Islet precursor cell (in vitro differentiated cells): ENCODE results near the gene P2RX3.
"Not testable (repeated sequence)": the region's sequence is repeated elsewhere in the genome, so short reads cannot be mapped to it uniquely, and the experiment has no call there.

Source experiments
- DNase-seq: peaks from one replicate; pipeline ENCODE4 v3.0.0-alpha.2; 2018

P2RX3 gene

DNA sequence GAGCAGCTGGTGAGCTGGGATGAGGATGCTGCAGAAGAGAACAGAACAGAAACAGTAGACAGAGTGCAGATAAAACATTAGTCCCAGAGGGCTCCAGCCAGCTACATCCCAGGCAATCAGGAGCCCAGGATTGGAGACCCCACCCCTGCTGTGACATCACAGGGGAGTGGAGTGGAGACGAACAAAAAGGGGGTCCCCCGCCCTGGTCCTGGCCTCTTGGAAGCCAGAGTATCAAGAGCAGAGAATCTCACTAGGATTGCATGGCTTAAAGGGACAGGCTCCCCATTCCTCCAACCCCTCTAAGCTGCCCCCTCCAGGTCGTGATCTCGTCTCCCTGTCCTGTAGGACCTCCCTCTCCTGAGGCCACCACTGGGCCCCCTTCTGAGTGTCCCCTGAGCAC, at the start of gene P2RX3:
Gene P2RX3 (plus strand): TSS at position 211 of the 400 bp plus-strand sequence. CDS start 199 bp downstream, outside the sequence.
- DNase-seq, result no peak

DNA sequence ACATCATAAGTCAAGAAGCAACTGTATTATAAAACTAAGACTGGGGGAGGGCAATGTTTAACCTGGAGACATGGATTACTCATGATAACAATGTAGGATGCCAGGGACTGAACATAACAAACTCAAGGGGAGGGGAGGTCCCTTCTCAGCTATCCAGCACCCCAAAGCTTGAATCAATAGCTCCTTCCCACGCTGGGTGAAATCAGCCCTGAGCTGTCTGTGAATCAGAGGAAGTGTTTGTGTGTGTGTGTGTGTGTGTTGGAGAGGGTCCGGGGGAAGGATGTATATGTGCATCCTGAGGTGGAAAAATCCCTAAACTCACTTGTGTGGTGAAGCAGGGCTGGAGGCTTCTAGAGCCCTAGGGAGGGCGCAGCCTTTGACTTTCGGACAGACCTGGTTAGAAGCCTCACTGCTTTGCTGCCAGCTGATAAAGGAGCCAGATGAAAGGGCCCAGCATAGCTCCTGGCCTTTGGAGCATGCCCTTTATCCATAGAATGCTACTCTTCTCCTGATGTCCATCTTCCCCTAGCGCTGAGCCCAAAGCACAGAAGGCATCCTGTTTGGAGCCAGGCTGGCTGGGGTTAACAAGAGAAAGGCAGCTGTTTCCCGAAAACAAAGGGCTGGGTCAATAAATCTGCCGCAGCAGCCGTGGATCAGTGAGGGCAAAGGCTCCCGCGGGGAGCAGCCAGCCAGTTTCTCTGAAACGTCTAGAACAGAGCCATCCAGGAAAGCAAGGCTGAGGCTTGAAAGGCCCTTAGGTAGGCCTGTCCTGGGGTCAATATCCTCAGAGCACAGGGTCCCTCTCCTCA, 49.2 kb upstream of the P2RX3 start:
- DNase-seq, result peak; percentile 90

DNA sequence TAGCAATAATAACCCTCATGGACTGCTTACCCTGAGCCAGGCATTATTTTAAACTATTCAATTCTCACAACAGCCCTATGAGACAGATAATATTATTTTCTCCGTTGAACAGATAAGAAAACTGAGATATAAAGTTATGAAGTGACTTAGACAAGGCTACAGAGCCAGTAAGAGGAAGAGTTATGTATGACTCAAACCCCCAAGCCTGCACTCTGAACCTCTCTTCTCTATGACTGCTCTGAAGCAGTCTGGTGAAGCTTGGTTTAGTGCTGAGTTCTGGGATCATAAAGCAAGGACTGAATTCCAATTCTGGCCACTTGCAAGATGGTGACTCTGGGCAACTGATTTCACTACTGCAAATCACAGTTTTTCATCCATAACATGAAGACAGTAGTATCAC, 47.9 kb upstream of the P2RX3 start:
- no peak for DNase-seq

DNA sequence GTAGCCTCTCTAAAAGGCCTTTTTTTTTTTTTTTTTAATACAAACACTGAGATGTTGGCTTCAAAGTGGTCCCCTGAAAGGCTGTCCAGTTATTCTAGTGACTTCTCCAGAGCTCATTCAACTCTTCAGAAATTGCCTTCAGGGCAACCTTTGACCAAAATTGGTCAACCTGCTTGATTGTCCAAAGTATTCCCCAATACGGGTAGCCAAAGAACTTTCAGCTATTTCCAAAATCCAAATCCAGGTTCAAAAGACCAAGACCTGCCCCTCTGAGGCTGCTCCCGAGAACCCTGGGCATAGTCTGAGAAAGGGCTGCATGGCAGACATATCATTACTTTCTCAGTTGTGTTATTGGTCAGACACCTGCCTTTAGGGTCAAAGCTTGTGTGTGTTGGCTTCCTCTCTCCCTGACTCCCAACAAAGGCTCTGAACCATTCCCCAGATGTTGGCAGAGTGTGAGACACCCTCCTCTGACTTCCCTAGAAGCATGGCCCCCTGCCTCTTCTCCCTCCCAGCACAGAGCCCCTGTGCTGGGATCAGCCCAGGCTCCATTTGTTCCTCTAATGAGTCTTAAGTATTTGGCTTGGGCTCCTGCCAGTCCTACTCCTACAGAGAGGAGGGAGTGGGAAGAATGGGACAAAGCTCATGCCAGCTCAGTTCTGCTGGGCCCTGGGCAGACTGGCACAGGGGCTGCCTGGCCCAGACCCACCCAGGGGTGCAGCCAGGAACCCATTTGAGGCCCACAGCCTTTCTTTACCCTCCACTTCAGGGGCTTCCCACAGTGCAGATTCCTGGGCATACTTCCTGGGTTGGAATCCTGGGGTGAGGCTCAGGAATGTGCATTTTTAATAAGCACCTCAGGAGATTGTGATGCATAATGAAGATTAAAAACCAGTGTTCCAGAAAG, 43.7 kb upstream of the P2RX3 start:
- no peak for DNase-seq

DNA sequence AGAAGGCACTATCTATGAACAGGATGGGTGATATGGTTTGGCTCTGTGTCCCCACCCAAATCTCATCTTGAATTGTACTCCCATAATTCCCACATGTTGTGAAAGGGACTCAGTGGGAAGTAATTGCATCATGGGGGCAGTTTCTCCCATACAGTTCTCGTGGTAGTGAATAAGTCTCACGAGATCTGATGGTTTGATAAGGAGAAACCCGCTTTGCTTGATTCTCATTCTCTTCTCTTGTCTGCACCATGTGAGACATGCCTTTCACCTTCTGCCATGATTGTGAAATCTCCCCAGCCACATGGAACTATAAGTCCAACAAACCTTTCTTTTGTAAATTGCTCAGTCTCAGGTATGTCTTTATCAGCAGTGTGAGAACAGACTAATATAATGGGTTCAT, 41.9 kb upstream of the P2RX3 start:
- not testable (repeated sequence) for DNase-seq

DNA sequence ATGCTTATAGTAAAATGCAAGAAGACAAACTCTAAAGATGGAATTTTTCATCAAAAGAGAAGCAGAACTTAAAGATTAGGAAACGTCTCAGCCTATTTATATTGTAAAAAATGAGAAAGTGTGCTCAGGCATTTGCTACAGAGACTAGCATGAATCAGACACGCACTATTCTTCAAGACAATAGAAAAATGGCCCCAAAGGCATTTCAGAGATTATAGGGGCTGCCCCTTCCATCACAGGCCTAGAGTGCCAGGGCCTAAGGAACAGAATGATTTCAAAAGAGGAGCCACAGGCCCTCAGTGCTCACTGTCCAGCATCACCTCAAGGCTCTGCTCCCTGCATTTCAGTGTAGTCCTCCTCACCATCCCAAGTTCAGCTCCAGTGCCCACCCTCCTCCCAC, 40.9 kb upstream of the P2RX3 start:
- DNase-seq, result no peak

DNA sequence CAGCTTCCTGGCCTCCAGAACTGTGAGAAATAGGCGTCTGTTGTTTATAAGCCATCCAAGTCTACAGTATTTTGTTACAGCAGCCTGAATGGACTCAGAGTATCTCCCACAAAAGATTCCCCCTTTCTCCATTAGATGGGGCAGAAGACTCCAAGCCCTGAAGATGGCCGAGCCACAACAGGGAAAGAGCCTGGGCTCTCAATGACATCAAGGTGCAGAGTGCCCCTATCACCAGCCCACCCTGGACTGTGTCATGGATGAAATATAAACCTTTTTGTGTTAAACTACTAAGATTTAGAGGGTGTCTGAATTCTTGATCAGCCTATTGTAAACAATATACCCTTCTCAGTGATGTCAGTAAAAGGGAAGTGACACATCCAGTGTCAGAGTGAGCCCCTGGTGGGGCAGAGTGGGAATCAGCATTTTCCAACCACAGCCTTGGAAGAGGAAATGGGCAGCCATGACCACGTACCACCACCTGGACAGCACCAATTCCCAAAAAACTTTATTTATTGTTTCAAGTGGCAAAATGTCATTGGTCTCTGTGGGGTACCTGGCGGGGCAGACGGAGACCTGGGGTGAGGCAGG, 38.9 kb upstream of the P2RX3 start:
- no peak for DNase-seq

DNA sequence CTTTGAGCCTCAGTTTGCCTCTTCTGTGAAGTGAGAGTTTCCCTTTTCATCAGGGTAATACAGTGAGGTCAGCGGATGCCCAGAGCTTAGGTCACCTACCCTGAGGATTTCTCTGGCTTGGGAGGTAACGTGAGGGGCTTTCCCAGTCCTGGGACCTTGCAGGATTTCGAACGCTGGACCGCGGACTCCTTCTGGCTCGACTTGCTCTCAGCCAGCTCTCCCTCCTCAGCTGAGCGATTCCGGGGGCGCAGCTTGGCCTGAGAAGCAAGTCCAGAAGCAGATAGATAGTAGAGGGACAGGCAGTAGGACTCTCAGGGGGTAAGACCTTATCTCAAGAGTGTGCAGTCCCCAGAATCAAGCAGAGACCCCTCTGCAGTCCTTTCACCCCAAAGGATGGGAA, 37.4 kb upstream of the P2RX3 start:
- no peak for DNase-seq

DNA sequence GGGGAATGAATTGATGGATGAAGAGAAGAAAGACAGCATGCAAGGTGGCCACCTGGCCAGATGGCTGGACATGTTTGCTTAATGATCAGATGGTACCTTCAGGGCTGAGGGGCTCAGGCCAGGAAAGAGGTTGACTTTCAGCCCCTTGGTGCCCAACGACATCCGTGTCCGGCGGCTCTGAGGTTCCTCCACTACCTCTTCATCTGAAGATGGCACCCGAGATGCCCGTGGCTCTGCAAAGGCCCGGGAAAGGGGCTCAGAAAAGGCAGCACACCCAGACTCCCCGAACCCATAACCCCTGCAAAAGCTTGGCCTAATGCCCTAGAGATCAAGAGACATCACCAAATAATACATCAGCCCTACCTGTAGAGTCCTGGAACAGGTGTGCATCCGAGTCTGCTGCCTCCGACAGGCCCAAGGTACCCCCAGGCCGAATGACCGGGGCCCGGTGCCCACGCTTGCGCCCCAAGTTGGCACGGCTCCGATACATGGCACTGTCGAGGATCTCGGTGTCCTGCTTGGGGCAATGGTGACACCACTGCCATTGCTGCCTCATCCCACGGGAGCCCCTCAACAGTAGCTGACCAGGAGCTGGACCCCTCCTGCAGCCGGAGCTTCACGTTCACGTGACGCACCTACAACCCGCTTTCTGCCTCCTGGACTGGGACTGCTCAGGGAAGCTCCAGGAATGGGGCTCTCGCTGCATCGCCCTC, 36.3 kb upstream of the P2RX3 start:
- no peak for DNase-seq

DNA sequence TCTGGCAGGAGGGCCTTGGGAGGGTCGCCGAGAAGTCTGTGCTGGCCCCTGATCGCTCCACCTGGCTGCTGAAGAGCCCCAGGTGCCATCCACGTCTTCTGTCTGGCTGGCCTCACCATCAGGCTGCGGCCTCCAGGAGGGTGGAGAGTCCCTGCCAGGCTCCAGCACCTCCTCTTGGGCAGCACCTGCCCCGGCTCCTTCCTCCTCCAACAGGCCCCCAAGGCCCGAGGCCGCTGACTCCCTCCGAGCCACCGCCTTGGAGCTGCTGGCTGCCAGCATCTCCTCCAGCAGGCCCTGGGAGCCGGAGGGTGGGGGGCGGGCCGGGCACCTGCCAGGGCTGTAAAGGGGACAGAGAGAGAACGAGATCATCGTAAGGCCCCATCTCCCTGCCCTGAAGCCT, 35.7 kb upstream of the P2RX3 start:
- DNase-seq, result no peak

DNA sequence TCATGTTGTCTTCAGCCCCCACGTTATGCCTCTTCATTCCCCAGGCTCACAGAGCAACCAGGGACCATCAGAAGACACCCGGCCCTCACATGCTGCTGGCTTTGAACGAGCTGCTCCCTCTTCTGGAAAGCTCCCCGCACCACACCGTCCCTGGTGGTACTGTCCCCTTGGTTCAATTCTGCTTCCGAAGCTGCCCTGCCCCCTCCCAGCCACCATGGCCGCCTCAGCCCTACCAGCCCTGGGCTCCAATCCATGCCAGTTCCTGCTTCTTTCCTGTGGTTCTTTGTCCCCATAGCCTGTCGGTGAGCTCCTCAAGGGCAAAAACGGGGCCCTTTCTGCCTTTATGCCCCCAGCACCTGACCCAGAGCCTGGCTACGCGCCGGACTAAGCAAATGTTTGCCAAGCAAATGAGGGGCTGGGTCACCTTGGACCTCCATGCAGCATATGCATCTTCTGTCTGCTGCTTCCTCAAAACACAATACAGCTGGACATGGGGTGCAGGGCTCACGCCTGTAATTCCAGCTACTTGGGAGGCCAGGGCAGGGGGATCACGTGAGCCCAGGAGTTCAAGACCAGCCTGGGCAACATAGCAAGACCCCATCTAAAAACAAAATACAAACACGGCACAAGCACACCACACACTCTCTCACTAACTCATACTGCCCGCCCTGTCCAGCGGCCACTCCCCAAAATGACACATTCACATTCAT, 34.7 kb upstream of the P2RX3 start:
- no peak for DNase-seq

DNA sequence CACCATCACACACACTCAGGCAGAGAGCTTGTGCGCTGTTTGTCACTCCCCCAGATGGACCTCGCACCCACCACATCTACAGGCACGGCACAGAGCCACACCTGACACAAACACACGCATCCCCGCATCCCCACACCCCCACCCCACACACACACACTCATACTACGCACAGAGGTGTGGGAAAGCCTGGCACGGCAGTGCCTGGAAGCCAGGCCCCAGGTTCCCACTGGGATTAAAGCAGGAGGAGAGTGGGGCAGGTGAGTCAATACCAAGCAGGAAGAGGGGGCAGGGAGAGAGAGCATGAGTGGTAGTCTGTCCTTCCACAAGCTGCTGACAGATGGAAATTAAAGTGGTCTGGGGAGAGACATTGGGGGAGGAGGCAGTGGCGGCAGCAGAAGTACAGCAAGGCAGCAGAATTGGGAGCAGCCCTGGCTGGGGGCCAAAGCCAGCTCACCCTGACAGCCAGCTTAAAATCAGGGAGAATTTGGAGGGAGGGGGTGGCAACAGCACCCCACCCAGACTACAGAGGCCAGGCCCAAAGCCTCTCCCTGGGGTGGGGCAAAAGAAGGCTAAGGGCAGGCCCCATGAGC, 34.1 kb upstream of the P2RX3 start:
- no peak for DNase-seq

DNA sequence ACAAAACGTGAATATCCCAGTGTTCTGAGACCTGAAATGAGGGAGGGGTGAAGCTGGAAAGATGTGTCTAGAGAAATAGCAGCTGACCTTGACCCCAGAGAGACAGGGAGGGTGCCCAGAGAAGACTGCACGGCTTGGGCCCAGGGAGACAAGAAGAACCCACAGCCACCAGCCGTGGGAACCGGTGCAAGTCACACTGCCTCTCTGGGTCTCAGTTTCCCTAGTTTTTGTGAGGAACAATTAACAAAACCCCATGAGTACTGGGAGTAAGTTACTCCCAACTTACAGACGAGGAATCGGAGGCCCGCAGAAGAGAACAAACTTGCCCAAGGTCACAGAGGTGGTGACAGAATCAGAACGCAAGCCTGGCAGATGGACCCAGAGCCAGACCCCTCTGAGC, 32.6 kb upstream of the P2RX3 start:
- no peak for DNase-seq

DNA sequence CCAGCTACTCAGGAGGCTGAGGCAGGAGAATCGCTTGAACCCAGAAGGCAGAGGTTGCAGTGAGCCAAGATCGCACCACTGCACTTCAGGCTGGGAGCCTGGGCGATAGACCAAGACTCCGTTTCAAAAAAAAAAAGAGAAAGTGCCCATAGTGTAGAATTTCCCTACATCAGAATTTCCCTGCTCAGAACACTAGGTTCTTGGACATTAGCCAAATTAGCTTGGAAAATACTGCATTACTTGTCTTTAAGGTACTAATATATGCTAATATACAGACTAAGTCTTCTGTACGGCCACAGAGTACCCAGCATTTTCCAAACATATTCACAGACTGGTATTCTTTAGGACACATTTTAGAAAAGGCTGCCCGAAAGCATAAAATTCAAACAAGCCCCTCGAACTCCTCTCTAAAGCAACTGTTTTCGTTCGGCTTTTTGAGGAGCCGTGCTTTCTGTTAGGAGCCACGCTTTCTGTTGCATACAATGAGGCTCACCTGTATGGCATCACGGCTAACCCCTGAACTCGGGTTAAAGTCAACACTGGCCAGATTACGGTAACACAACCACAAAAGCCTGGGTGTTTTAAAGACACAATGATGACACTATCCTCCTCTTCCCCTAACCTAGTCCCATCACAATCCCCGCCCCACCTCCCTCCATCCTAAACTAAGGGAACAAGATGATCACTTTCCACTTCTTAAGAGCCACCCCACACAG, 31.8 kb upstream of the P2RX3 start:
- DNase-seq, result no peak

DNA sequence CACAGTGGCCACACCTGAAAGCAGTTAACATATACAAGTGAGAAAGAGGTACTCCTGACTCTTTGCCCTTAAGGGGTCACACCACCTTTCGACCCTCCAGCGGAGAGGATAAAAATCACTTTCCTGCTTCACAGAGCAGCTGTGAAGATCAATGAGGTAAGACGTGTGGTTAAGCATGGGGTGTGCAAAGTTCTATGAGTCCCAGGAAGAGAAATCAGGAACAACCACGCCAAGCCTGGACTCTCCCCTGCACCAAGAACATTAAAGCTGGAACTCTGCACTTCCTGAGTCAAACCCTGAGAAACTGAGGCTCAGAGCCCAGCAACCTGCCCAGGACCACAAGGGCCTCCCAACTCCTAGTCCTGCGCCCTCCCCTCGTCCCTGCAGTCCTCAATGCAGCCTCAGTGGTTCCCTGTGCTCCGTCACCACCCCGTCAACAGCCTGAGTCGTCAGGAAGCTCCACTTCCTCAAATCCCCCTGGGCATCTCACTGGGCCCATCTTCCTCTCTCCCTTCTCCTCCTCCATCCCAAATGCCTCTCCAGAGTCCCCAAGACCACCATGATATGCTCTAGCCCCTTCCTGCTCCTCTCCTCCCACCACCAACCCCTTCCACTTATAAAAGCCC, 31.1 kb upstream of the P2RX3 start:
- DNase-seq, result no peak

DNA sequence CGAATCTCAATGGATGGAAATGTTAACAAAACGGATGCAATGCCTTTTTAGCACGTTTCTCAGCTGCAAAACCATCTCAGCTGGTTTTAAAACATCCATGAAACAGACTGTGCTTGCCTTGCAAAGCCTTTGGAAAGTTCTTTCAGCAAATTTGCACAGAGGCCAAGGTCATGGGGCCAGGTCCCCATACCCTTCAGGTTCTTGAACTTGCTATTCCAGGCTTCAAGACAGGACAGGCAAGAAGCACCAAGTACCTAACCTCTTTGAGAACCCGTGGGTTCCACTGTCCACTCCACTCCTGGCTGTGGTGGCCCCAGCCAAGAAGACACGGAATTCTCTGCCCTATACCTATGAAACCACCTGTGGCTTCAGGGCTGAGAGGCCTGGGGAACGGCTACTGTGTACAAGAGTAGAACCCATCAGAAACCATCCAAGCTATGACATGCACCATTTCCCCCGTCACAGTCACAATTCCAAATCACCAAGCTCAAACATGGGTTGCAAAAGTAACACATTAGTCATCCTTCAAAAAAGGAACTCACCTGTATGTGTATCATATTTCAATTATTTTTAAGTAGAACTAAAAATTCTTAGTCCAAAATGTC, 30.4 kb upstream of the P2RX3 start:
- no peak for DNase-seq

DNA sequence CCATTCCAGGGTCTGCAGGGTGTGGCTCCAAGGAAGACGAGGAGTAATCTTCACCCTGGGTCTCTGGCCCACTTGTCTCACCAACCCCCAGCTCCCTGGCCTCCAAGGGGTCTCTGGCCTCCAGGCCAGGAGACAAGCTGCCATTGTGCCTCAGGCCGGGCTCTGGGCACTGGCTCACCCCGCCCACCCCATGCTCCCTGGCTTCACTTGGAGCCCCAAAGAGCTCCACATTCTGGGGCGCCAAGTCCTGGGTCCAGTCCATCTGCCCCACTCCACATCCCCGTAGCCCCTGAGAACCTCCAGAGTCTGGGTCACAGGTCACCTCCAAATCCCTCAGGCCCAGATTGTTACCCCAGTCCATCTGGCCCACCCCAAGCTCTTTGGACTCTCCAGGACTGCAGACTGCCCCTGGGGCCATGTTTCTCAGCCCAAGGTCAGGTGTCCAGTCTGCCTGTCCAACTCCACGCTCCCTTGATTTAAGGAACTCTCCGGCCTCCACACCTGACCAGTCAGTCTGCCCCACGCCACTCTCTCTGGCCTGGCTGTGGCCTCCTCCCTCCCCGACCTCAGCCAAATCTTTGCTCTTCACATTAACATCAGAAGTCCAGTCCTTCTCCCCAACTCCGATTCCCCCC, 29.6 kb upstream of the P2RX3 start:
- no peak for DNase-seq

DNA sequence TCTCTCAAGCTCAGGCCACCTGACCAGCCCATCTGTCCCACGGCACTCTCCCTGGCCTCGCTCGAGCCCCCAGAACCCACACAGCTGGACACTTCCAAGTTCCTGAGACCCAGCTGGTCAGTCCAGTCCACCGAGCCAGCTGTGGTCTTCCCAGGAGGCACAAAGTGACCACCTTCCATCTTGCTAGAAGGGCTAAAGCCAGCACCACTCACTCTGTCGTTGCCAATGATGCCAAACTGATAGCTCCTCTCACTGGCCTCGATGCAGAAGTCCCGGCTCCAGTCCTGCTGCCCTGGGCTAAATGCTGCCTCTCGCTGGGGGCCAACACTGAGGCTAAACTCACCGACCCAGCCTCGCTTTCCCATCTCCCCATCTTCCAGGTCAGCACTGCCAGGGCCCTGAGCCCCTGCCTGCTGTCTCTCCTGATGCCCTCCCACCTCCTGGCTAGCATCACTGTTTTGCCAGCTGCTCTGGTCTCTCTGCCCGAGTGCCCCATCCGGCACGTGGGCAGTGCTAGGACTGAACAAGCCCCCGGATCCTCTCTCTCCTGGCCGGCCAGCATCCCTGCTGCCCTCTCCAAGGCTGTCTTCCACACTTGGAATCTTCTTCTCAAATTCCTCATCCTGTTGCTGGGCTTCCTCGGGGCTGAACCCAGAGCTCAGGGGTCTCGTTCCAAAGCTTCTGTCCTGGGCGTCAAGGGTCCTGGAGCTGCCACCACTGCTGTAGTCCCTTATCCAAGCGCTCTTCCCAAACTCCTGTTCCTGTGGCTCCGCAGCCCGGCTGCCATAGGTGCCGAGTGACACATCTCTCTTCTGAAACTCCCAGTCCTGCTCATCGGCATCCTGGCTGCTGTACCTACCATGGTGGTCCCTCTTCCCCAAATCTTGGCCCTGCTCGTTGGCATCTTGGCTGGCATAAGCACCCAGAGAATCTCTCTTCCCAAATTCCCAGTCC, 28.8 kb upstream of the P2RX3 start:
- no peak for DNase-seq

DNA sequence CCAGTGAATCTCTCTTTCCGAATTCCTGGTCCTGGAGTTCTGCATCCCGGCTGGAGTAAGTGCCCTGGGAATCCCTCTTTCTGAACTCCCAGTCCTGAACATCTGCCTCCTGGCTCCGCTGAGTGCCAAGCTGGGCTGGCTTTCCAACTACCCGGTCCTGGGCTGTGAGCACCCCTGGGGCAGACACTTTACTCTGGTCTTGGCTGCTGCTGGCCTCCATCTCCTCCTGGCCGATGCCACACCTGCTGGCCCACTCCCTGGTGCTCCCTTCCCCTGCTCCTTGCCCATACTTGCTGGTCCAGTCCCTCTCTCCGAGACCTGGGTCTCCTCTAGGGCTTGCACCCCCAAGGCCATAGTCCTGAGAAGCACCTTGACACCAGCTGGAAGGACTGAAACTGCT, 28.1 kb upstream of the P2RX3 start:
- no peak for DNase-seq
